Activated CD4-positive, alpha-beta T cell treated with anti-CD3 and anti-CD28 coated beads, Interleukin-2, amount 50 U/mL, for 4 hours (primary cell): Measurements from ENCODE around the gene SARS2.

Source experiments
- DNase-seq, 2 experiments: peaks; one replicate each; pipeline ENCODE4 v3.0.0-alpha.2; 2020

The SARS2 gene

DNA sequence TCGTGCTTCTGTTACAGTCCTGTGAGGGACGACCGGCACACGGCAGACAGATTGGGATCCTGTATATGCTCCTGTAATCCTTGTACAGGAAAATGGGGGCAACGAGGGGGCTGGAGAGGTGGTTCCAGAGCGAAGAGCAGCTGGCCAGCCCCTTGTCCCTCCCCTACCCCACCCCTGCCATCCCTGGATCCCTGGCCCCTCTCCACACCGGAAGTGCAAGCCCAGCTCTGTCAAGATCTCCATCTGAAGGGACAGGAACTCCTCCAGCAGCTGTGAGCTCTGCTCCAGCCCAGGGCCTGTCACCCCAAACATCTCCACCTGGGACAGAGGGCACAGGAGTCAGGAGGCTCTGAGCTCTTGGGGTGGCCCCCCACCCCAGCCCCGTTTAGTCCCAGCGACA lies 13.0 kb downstream of the SARS2 start:
- DNase-seq: no peak

DNA sequence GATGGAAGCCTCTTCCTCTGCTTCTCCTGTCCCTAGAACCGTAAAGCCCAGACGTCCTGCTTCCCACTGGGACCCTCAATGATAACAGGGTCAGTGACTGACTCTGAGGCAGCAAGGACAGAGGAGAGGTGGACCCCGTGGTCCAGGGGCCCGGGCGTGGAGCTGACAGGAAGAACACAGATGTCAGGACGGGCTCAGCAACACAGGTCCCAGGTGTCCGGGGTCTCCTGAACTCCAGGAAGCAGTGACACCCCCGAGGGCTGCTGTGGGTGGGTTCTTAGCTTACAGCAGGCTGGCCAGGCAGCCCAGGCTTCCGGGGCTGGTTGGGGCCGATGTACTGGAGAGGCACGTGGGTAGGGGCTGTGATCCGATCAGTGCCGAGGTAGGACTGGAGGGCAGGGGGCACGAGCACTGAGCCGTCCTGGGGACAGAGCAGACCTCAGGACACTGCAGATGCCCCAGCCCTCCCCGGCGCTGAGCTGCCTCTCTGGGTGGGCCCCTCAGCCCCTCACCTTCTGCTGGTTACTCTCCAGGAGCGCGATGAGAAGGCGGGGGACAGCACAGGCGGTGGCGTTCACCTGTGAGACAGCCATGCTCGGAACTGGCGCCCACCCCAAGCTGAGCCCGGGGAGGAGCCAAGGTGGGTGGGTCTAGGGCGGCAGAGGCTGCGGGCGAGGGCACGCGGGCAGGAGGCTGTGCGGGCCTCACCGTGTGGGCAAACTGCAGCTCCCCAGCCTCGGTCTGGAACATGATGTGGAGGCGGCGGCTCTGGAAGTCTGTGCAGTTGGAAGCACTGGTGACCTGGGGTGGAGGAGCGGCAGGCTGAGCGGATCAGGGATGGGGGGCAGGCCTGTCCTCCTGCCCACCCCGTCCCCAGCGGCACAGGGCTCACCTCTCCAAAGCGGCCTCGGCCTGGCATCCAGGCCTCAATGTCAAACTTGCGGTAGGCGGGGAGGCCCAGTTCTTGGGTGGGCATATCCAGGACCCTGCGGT lies 14.9 kb downstream of the SARS2 start:
- DNase-seq: no peak

DNA sequence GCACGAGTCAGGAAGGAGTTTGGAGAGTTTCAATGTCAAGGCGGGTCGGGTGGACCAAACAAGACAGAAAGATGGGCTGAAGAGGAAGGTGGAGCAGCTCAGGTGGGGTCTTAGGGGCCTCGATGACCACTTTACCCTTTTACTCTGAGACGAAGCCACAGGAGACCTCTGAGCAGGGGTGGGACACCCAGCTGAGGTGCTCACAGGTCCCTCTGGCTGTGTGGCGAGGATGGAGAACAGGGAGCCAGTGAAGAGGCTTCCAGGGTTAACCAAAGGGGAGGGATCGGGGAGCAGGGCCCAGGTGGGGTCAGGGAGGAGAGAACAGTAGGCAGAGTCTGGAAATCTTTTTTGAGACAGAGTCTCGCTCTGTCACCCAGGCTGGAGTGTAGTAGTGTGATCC lies 16.6 kb downstream of the SARS2 start:
- no peak for DNase-seq

DNA sequence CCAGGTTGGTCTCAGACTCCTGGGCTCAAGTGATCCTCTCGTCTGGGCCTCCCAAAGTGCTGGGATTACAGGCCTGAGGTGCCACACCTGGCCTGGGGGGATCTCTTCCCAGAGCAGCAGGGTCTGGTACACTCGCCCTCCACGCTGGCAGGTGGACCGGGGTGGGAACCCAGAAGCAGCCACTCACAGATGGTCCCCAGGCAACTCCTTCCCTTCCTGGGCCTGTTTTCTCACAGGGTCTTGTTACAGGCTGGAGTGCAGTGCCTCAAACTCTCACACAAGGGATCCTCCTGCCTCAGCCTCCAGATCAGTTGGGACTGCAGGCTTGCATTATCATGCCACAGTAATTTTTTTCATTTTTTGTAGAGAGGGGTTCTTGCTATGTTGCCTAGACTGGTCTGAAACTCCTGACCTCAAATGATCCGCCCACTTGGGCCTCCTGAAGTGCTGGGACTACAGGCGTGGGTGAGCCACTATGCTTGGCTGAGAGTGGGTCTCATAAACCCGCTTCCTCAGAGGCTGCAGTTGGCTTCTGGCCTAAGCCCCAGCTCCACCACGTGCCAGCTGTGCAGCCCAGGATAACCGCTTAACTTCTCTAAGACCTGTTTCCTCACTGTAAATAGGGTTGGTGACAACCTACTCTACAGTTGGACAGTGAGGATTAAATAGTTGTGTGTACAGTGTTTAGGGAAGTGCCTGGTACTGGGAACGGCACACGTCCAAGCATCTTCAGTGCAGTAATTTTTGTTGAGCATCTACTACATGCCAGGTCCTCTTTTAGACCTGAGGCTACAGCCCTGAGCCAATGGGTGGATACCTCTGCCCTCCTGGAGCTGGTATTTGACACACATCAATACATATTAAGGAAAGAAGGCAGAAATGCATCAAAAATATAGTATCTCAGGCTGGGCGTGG lies 17.7 kb downstream of the SARS2 start:
- DNase-seq: no peak

DNA sequence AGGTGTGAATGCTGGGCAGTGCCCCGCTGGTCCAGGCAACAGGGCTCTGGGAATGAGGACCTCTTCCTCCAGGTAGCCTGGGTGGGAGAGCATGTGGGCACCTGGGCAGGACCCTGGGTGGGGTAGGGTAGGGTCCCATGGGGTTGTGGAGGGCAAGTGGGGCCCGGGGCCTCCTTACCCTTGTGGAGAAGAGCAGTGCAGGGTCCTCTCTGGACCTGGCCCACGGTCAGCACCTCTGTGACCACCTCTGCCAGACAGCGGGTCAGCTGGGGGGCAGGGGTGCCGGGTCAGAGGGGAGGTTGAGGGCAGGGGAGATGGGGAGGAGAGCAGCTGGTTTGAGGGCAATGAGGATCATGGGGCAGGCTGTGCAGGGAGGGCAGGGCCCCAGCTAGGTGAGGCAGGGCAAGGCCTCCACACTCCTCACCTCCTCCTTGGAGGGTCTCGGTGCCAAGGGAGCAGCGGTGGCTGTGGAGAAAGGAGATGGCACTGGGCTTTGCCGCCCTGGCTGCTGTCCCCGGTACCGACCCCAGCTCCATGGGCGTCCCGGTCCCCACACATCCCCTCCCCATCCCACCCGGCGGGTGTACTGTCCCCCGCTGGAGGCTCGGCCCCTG lies 19.1 kb downstream of the SARS2 start:
- DNase-seq: no peak

DNA sequence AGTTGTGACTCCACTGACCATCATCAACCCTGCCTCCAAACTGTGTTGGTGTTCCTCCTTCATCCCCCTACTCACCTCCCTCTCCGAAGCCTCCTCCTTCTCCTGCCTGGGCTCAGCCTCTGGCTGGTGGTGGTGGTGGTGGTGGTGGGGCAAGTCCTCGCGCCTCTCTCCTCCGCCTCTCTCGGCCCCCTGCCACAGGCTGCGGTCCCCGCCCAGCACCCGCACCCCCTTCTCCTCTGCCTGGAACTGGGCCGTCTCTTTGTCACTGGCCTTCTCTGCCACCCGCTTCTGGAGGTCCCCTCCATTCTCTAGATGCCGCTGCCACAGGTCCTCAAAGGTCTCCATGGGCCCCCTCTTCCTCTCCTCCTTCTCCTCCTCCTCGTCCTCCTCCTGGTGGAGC lies 20.1 kb downstream of the SARS2 start:
- no peak for DNase-seq

DNA sequence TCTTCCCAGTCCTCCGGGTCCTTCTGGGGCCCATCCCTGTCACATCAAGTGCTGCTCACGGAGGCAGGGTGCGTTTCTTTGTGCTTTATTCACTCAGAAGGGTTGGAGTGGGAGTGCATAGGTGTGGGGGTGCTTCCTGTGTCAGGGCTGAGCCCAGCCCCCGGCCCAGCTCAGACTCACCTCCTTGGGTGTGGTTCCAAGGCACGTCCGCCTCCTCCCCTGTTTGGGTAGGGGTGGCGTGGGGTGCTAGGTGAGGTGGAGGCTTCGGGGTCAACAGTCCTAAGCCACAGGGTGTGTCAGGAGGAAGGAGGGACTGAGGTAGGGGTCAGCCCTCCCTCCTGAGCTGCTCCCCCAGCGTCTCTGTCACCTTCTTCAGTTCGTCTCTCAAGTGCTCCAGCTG lies 21.7 kb downstream of the SARS2 start:
- no peak for DNase-seq

DNA sequence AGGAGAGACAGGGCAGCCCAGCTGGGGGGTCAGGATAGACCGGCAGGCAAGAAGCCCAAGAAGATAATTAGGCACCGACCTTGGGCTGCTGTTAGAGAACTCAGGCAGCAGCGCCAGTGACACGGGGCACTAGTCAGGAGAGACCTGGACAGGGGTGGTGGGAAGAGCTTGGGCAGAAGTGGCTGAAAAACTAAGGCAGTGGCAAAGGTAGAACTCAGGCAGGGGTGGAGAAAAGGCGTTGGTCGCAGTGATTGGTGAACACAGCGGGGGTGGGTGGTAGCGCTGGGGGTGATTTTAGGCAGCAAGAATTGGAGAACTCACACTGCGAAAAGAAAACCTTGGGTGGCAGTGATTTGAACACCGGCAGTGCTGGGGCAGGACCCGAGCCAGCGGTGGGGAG lies 22.9 kb downstream of the SARS2 start:
- no peak for DNase-seq

DNA sequence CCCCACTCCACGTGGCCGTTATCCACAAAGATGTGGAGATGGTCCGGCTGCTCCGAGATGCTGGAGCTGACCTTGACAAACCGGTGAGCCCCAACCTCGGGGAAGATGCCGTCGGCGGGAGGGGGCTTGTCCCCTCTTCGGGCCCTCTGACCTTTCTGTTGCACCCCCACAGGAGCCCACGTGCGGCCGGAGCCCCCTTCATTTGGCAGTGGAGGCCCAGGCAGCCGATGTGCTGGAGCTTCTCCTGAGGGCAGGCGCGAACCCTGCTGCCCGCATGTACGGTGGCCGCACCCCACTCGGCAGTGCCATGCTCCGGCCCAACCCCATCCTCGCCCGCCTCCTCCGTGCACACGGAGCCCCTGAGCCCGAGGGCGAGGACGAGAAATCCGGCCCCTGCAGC lies 23.3 kb downstream of the SARS2 start:
- DNase-seq: no peak

DNA sequence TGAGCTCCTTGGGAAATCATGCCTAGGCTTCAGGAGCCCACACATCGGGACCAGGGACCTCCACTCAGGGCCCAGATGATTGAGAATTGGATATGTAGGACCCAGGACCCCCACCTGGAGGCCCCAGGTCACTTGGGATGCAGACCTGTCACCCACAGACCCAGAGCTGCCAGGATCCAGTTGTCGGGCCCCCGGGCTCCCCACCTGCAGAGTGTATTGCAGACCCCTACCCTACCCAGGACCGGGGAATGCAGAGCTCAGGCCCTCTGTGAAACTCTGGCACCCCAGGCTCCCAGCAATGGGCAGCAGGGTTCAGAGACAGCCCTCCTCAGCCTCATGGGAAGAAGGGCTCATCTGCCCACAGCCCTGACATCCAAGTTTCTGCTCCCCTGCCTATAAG lies 24.9 kb downstream of the SARS2 start:
- no peak for DNase-seq

DNA sequence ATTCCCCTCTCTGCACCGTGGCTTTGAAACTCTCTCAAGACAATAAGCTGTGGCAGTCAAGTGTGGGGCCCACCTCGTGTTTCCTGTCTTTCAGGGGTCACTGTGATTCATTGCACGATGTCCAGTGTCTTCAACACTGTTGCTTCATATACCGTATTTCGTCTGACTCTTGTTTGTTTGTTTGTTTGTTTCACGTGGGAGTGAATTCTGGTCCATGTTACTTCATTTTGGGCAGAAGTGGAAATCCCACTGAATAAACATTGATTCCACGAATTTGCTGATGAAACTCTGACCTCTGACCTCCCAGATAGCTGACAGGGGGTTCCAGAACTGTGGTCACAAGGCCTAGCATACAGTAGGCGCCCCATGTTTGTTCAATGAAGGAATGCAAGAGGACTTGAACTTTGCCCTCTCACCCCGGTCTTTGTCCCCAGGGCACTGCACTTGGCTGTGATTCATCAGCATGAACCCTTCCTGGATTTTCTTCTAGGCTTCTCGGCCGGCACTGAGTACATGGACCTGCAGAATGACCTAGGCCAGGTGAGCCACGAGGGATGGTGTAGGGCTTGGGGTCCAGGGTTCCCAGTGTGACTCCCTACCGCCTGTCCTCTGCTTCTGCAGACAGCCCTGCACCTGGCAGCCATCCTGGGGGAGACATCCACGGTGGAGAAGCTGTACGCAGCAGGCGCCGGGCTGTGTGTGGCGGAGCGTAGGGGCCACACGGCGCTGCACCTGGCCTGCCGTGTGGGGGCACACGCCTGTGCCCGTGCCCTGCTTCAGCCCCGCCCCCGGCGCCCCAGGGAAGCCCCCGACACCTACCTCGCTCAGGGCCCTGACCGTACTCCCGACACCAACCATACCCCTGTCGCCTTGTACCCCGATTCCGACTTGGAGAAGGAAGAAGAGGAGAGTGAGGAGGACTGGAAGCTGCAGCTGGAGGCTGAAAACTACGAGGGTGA lies 25.7 kb downstream of the SARS2 start:
- DNase-seq: no peak

DNA sequence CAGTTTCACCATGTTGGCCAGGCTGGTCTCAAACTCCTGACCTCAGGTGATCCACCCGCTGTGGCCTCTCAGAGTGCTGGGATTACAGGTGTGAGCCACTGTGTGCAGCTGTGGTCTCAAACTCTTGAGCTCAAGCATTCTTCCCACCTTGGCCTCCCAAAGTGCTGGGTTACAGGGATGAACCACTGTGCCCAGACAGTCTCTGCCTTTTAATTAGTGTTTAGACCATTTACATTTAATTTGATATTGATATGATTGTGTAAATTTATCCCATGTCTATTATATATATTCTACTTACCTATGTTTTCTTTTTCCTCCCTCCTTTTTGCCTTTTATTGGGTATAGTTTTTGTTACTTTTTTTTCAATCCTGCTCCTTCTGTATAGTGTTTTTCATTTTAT lies 28.9 kb downstream of the SARS2 start:
- no peak for DNase-seq

DNA sequence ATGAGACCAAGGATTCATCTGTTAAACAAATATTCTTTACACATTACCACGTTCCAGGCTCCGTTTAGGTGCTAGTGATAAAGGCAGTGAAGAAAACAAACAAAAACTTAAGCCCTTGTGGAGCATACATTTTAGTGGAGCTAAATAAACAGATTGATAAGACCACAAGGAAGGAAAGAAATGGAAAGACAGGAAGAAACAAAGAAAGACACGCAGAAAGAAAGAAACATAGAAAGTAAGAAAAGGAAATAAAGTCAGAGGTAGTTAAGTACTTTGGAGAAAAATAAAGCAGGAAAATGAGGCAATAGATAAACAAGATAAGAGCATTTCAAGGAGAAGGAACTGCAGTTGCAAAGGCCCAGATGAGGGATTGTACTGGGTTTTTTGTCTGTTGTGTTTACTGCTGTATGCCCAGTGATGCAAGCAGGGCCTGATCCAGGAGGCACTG lies 29.8 kb downstream of the SARS2 start:
- no peak for DNase-seq

DNA sequence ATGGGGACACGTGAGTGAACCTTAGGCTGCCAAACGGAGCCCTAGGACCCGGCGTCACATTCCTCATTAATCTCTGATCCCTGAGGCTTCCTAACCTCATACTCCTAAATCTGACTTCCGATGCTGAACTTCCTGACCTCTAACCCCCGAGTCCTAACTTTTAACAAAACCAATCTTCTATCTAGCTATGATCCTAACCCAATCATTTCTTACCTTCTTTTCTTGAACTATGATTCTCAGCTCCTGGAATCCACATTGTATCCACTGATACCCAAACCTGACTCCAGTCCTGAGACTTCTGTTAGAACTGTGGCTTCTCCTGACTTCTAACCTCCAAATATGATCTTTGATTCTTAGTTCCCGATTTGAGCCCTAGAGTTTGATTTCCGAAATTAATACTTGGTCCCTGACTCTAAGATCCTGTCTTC lies 30.3 kb downstream of the SARS2 start:
- DNase-seq: no peak

DNA sequence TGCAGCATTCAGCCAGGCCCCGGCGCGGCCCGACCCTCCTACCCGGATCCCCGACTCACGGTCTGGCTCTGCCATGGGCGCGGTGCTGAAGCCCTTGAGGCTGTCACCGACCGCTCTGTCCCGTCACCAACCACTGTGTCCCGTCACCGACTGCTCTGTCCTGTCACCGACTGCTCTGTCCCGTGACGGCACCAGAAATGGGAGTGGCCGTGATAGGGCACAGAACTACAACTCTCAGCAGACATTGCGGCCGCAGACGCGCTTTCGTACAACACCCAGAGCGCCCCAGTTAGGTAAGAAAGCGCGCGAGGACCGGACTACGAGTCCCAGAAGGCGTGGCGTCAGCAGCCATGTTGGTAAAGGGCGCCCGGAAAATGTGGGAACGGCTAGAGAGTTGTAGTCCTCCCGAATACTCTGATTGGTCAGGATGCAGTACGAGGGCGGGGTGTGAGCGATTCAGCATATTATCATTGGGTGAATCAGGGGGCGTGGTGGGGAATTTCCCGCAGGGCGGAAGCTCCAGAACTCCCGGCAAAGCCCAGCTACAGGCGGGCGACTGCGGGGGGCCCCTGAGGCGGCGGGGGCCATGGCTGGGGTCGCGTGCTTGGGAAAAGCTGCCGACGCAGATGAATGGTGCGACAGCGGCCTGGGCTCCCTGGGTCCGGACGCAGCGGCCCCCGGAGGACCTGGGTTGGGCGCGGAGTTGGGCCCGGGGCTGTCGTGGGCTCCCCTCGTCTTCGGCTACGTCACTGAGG lies 30.9 kb downstream of the SARS2 start, which contains the start of the genes NFKBIB and SIRT2:
Gene NFKBIB, plus strand, starts transcription at position 523 of the 755 bp plus-strand sequence. Its CDS starts 64 bp downstream, at position 587.
Gene SIRT2, minus strand, starts transcription at position 172 of the 755 bp plus-strand sequence. Its CDS starts 97 bp downstream, at position 75.
- peak; percentile 99 for DNase-seq

DNA sequence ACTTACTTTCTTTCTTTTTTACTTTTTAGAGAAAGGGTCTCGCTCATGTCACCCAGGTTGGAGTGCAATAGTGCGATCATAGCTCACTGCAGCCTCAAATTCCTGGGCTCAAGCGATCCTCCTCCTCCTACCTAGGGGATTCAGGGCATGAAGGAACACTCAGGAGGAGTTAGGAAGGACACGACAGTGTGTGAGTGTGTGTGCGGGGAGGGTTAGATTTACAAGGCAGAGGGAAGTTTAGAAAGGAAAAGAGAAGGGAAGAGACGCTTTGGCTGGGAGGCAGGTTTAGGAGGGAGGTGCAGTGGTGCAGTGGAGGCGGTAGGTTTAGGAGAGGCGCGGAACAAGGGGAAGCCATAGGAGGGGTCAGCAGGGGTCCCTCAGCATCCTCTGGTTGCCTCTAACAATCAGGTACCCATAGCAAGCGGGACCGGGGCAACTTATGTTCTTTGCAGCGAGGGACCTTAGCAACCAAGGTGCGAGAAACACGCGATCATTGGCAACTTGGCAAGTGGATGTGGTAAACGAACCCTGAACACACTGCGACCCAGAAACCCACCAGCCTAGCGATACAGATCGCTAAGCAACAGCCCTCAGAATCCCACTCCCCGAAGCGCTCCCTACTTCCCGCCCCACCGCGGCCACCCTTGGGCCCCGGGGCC lies 31.6 kb downstream of the SARS2 start:
- DNase-seq: no peak

DNA sequence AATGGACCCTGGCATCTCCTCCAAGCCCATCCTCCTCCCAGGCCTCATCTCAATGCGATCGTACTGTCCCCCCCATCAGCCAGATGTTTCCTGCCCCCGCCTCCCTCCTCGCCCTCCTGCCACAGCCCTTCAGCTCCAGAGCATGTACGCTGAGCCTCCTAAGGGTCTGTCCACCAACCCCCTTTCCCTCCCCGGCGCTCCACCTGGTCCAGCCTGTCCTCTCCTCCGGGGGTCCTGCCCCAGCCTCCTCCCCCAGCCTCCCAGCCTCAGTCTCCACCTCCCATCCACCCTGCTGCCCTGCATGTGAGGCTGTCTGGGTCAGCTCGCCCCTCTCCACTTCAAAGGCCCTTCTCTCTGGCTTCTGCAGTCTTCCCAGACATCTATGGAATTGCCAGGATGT lies 35.6 kb downstream of the SARS2 start:
- no peak for DNase-seq

DNA sequence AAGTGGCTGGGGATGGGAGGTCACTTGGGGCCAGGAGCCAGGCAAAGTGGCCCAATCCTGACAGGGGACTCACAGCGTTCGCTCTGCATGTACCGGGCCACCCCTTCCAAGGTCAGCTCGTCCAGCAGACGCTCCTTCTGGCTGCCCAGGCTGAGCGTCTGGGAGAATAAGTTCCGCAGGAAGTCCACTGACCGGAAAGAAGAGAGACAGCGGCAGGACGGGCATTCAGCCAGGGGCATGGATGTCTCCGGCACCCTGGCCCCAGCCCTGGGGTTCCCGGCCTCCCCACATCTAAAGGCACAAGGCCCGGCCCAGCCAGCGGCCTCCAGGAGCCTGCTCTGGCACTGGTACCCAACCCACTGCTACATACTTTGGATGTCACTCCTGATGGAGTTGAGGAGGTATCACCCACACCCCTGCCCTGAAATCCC lies 37.2 kb downstream of the SARS2 start:
- DNase-seq: no peak

DNA sequence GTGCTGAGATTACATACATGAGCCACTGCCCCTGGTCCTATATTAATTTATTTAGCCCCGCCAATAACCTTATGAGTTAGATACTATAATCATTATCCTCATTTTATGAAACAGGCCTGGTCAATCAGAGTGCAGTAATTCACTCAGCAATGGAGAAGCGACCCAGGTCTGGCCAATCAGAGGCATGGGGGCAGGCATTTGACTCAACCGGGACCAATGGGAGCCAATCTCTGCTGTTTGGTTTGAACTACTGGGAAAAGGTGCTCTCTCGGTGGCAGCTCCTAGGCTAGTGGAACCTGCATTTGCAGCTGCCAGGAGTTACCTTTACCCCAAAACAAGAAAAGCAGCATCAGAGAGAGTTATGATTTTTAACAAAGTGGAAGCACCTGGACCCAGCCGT lies 37.7 kb downstream of the SARS2 start:
- no peak for DNase-seq

DNA sequence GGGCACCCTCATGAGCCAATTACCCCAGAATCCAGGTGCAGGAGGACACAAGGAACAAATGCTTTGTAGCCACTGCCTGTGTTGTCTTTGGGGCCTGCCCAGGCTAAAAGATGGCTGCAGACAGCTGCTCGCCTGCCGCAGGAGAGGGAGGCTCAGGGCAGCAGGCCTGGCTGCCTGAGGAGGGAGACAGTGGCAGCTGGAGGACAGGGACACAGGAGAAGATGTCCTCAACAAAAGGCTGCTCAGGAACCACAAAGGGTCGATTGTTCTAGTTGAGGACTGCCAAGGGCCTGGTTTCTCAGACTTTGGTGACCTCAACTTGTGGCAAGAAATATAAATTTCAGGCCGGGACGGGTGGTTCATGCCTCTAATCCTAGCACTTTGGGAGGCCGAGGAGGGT lies 38.8 kb downstream of the SARS2 start:
- no peak for DNase-seq
